A549 (cell line): ENCODE measurements around the gene RPN2.

Experiments used
- MAZ ChIP-seq: fragments of 150-350 bp; IDR thresholded peaks from 2 replicates; pipeline ENCODE4 v1.6.1; 2014; ENCODE audit warnings: antibody characterized with exemption, low read depth, low read length, borderline replicate concordance
- POLR2A ChIP-seq: IDR thresholded peaks from 2 replicates; pipeline ENCODE4 v1.6.1; 2012; ENCODE audit warnings: mild to moderate bottlenecking, low read length
- RCOR1 ChIP-seq: fragments of 150-350 bp; IDR thresholded peaks from 2 replicates; pipeline ENCODE4 v1.6.1; 2014; ENCODE audit warnings: antibody characterized with exemption, low read length, low read depth
- ZC3H11A ChIP-seq: fragments of 450-650 bp; IDR thresholded peaks from 2 replicates; pipeline ENCODE4 v1.6.1; 2014; ENCODE audit warnings: antibody characterized with exemption, mild to moderate bottlenecking
- TF ChIP-seq, protein P1 (sequence below): fragments of >200 bp; sonication (Bioruptor Twin); formaldehyde crosslinking; IDR thresholded peaks from 3 replicates; pipeline ENCODE4 v1.5.1; 2016

DNA sequence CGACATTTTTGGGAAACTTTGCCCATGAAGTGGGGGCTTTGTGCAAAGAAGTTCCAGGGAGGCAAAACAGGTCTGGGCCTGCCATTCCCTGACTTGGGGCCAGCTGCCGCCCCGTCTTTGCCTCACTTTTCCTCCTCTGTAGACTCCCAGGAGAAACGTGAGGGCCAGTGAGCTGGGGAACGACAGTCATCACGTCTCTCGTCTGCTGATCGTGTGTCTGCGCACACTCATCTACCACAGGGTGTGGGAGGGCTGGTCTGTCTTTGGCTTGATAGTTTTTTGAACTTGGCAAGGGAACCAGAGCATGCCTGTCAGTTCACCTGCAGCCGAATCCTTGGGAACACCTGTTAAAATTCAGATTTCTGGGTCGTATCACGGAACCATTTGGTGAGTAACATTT is 74.0 kb downstream of the RPN2 start:
- TF ChIP-seq ZC3H11A (no peak), MAZ (no peak), RCOR1 (no peak), POLR2A (no peak)
- TF ChIP-seq, protein P1, sequence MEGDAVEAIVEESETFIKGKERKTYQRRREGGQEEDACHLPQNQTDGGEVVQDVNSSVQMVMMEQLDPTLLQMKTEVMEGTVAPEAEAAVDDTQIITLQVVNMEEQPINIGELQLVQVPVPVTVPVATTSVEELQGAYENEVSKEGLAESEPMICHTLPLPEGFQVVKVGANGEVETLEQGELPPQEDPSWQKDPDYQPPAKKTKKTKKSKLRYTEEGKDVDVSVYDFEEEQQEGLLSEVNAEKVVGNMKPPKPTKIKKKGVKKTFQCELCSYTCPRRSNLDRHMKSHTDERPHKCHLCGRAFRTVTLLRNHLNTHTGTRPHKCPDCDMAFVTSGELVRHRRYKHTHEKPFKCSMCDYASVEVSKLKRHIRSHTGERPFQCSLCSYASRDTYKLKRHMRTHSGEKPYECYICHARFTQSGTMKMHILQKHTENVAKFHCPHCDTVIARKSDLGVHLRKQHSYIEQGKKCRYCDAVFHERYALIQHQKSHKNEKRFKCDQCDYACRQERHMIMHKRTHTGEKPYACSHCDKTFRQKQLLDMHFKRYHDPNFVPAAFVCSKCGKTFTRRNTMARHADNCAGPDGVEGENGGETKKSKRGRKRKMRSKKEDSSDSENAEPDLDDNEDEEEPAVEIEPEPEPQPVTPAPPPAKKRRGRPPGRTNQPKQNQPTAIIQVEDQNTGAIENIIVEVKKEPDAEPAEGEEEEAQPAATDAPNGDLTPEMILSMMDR: no peak
